Bladder microvascular endothelial cell (primary cell): ENCODE data around the gene ANKRD17. TPM values are rescaled to one million over a fixed set of nuclear protein-coding genes. Genes with fewer than 3 reads are reported as not detected.

Source experiments
- total RNA-seq: library from RNA; depleted of rRNA; stranded (reverse); fragments of >200 nt; gene quantifications from 2 replicates; pipeline ENCODE4 v1.2.3, GENCODE V29; 2014

ANKRD17 gene
- 30.1 and 96.4 TPM in 2 replicates for total RNA-seq

GRCh38 chr4:73258686-73259570, at the start of gene ANKRD17:
Gene ANKRD17 (minus strand): TSS chr4:73258798. CDS start chr4:73258668, 130 bp downstream.

GRCh38 chr4:73069338-73070073, 189.1 kb downstream of the ANKRD17 start, which contains the start of gene COX18:
Gene COX18 (minus strand): TSS chr4:73069716. CDS start chr4:73069649, 67 bp downstream.

Other genes starting within 250 kb of the ANKRD17 start
- gene COX18, start 189.1 kb downstream of the ANKRD17 start, total RNA-seq, result 14.0 and 14.1 TPM in 2 replicates
- gene ALB, start 145.5 kb upstream of the ANKRD17 start, total RNA-seq, result not detected in 2 replicates
- gene AFP, start 177.4 kb upstream of the ANKRD17 start, total RNA-seq, result not detected in 2 replicates
- not detected in 2 replicates for gene AFM, start 222.9 kb upstream of the ANKRD17 start, total RNA-seq